BE2C (cell line): ENCODE measurements around the gene DIPK1B.

ENCODE experiments used
- DNase-seq: peaks from one replicate; pipeline ENCODE4 v3.0.0-alpha.2; 2020
- H3K27me3 ChIP-seq: fragments of 250-450 bp; sonication (Bioruptor Pico); 2 replicates; pipeline ENCODE4 v1.5.1; 2020; ENCODE audit warnings: mild to moderate bottlenecking
- H3K36me3 ChIP-seq: fragments of 250-450 bp; sonication (Bioruptor Pico); 2 replicates; pipeline ENCODE4 v1.5.1; 2020; ENCODE audit warnings: mild to moderate bottlenecking
- H3K4me1 ChIP-seq: fragments of 250-450 bp; sonication (Bioruptor Pico); 2 replicates; pipeline ENCODE4 v1.5.1; 2020
- H3K4me3 ChIP-seq: 2 replicates; pipeline ENCODE4 v1.5.1; 2011; ENCODE audit warnings: low read depth, low read length
- H3K9me3 ChIP-seq: fragments of 250-450 bp; sonication (Bioruptor Pico); 2 replicates; pipeline ENCODE4 v1.5.1; 2020
- TF ChIP-seq, protein P1 (sequence below): IDR thresholded peaks from 2 replicates; pipeline ENCODE4 v1.5.1; 2012; ENCODE audit warnings: mild to moderate bottlenecking, low read depth, low read length

Gene DIPK1B

DNA sequence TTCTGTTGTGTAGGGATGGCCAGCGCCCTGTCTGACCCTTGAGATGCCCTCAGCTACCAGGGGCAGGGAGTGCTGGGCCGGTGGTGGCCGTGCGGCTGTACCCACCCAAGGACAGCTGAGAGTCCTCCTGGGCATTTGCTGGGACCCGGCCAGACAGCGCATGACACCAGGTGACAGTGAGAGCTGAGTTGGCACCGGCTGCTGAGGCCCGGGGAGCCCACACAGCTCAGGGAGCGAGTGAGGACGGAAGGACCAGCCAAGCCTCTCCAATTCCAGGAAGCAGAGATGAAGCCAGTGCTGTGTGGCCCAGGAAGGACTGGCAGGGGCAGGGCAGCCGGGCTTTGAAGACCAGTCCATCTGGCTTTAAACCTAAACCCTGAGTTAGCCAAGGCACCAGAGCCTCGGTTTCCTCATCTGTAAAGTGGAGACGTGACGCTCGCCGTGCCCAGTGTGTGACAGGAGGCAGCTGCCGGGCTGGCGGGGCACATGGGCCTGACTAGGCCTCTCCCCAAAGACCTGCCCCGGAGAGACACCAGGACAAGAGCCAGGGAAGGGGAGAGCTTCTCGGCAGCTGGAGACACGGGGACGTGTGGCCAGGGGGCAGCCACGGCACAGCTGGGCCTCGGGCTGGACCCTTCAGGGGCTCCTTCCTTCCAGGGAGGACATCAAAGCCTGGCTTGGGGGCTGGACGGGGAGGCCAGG, 22.1 kb upstream of the DIPK1B start:
- no peak for DNase-seq
- H3K4me1 ChIP-seq, result peaks cover 6% of the 10 kb centered on the region

DNA sequence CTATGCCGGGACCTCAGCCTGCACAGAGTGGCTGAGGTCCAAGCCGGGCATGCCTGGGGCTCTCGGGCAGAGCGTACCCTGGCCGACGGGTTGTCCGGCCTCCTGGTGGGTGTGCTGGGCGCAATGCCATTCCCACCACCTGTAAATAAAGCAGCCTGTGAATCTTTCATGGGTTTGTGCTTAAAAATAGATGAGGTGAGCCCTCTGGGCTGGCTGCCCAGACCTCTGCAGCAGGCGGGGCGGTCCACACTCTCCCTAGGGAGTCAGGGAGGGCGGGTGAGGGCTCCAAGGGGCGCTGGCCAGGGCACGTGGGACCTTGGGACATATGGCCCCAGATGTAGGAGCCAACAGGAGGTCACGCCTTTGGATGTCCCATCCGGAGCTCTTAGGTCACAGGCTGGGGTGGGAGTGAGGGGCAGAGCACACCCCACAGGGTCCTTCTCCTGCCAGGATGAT, 21.5 kb upstream of the DIPK1B start:
- H3K27me3 ChIP-seq, result no peaks in the 10 kb centered on the region
- DNase-seq, result no peak
- no peak overlapping the region for H3K4me3 ChIP-seq
- TF ChIP-seq, protein P1, sequence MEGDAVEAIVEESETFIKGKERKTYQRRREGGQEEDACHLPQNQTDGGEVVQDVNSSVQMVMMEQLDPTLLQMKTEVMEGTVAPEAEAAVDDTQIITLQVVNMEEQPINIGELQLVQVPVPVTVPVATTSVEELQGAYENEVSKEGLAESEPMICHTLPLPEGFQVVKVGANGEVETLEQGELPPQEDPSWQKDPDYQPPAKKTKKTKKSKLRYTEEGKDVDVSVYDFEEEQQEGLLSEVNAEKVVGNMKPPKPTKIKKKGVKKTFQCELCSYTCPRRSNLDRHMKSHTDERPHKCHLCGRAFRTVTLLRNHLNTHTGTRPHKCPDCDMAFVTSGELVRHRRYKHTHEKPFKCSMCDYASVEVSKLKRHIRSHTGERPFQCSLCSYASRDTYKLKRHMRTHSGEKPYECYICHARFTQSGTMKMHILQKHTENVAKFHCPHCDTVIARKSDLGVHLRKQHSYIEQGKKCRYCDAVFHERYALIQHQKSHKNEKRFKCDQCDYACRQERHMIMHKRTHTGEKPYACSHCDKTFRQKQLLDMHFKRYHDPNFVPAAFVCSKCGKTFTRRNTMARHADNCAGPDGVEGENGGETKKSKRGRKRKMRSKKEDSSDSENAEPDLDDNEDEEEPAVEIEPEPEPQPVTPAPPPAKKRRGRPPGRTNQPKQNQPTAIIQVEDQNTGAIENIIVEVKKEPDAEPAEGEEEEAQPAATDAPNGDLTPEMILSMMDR, result no peak
- H3K36me3 ChIP-seq, result no peaks in the 10 kb centered on the region
- no peaks in the 10 kb centered on the region for H3K9me3 ChIP-seq
- H3K4me1 ChIP-seq, result peaks cover 6% of the 10 kb centered on the region

More for the DNA sequence above, 22.1 kb upstream of the DIPK1B start:
- TF ChIP-seq, protein P1, result no peak
- no peaks in the 10 kb centered on the region for H3K27me3 ChIP-seq
- H3K9me3 ChIP-seq, result no peaks in the 10 kb centered on the region
- H3K36me3 ChIP-seq, result no peaks in the 10 kb centered on the region
- H3K4me3 ChIP-seq, result no peak overlapping the region

DNA sequence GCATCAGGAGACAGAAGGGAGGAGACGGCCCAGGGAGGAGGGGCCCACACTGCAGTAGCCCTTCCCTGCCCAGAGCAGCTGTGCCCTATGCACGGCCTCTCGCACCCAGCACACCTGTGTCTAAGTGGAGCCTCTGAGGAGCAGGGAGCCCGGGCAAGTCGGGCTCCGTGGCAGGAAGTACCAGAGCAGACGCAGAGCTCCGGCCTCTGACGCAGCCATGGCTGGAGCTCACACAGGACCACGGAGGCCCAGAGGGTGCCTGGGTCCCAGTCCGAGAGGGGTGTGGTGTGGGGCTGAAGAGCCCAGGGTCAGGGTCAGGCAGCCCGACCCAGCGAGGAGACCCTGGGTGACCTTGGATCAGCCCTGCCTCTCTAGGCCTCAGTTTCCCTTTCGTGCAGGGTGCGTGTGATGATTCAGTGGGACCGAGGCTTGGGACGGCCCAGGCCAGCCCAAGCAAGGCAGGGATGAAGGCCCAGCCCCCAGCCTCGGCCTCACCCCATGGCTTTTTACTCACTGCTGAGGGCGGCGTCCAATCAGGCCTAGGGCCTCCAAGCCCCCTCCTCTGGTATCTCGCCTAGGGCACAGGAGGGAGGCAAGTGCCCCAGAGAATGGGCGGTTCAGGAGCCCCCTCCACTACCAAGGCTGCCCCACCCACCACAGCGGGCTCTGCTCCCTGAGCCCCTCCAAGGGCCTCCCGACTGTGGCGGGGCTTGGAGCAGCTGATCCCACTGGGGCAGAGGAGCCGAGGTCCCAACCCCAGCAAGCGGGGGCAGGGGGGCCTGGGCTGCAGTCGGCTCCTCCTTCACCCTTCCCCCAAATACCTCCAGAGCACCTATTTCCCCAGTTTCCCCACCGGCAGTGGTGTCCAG, 20.8 kb upstream of the DIPK1B start:
- no peaks in the 10 kb centered on the region for H3K27me3 ChIP-seq
- no peak for DNase-seq
- H3K4me1 ChIP-seq, result peaks cover 3% of the 10 kb centered on the region

DNA sequence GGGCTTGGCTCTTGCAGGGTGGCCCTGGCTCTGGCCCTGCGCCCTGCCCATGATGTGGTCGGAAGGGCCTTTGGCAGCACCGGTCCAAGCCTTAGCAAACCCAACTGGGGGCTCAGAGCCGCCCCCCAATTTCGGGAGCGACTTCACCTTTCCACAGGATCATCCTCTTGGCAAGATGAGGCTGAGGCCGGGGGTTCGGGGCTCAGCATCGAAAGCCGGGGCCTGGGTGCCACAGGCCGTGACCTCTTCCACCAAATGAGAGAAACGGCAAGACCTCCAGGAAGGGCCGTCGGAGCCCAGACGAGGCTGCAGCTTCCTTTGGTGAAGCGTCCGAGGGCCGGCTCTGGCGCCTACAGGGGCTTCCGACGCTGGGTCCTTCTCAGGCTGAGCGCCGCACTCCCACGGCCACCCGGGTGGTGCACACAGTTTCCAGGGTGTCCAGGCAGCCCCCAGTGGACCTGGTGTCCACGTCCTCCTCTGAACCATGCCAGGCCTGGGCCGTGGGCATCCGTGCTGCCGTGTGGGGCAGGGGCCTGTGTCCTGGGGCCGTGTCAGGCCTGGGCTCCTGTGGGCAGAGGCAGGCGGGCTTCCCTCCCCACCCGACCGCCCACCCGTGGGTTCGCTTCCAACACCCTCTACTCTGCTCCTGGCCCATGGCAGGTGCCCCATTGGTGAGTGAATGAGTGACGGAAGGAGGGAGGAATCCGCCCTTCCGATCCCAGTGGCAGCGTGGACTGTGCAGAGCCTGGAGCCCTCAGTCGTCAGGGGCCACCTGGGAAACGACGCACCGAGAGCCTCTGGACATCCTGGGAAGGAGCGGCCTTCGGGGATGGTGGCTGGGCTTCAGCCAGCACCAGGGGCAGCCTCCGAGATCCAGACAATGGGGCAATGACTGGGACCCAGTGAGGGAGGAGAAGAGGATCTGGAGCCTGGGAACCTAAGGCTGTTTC, 19.9 kb upstream of the DIPK1B start:
- no peak for DNase-seq
- H3K36me3 ChIP-seq, result no peaks in the 10 kb centered on the region
- no peaks in the 10 kb centered on the region for H3K27me3 ChIP-seq
- peaks cover 3% of the 10 kb centered on the region for H3K4me1 ChIP-seq
- TF ChIP-seq, protein P1, result no peak
- no peaks in the 10 kb centered on the region for H3K9me3 ChIP-seq
- H3K4me3 ChIP-seq, result no peak overlapping the region

More for the DNA sequence above, 20.8 kb upstream of the DIPK1B start:
- Histone ChIP-seq H3K4me3 (no peak overlapping the region), H3K36me3 (no peaks in the 10 kb centered on the region), H3K9me3 (no peaks in the 10 kb centered on the region)
- TF ChIP-seq, protein P1, result no peak

DNA sequence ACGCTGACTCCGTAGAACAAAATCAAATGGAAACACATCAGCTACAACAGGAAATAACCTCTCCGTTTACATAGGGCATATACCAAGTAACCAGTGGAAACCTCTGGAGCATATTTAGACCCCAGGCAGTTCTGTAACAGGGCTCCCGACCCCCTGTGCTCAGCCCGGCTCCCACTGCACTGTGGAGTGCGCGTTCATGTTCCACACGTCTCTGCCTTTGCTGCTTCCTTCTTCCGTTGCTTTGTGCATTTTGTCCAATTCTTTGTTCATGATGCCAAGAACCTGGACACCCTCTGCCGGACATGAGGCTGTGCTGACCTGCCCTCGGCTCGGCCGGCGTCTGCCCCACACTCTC, 19.3 kb upstream of the DIPK1B start:
- DNase-seq, result no peak
- TF ChIP-seq, protein P1, result no peak
- Histone ChIP-seq H3K36me3 (no peaks in the 10 kb centered on the region), H3K27me3 (no peaks in the 10 kb centered on the region), H3K9me3 (no peaks in the 10 kb centered on the region), H3K4me1 (no peaks in the 10 kb centered on the region; the same call in 1 of the 2 replicates), H3K4me3 (no peak overlapping the region)
